SK-N-SH treated with all-trans-retinoic acid at 6 μM for 48 hours (cell line): ENCODE measurements around the gene SIL1.

Experiments used
- ARNTL ChIP-seq: fragments of 450-650 bp; formaldehyde crosslinking; IDR thresholded peaks from 2 replicates; pipeline ENCODE4 v1.5.0; 2020; ENCODE audit warnings: low read depth, mild to moderate bottlenecking, moderate library complexity, borderline replicate concordance
- BACH2 ChIP-seq: fragments of 250-450 bp; sonication (Bioruptor Pico); IDR thresholded peaks from 2 replicates; pipeline ENCODE4 v1.9.0; 2021; ENCODE audit warnings: mild to moderate bottlenecking, borderline replicate concordance
- GLIS3 ChIP-seq: fragments of 250-450 bp; sonication (Bioruptor Pico); IDR thresholded peaks from 2 replicates; pipeline ENCODE4 v1.5.0; 2020; ENCODE audit warnings: mild to moderate bottlenecking, moderate library complexity
- PATZ1 ChIP-seq: fragments of 250-450 bp; sonication (Bioruptor Pico); IDR thresholded peaks from 2 replicates; pipeline ENCODE4 v1.8.0; 2020; ENCODE audit warnings: mild to moderate bottlenecking, moderate library complexity, borderline replicate concordance
- PPARA ChIP-seq: fragments of 250-450 bp; sonication (Bioruptor Pico); IDR thresholded peaks from 2 replicates; pipeline ENCODE4 v1.5.0; 2020; ENCODE audit warnings: mild to moderate bottlenecking, borderline replicate concordance
- RARB ChIP-seq: fragments of 250-450 bp; sonication (Bioruptor Pico); IDR thresholded peaks from 2 replicates; pipeline ENCODE4 v1.8.0; 2021; ENCODE audit warnings: mild to moderate bottlenecking, moderate library complexity
- TOX ChIP-seq: fragments of 250-450 bp; sonication (Bioruptor Pico); IDR thresholded peaks from 2 replicates; pipeline ENCODE4 v1.8.0; 2021; ENCODE audit warnings: mild to moderate bottlenecking, moderate library complexity, borderline replicate concordance
- ZFP3 ChIP-seq: fragments of 250-450 bp; sonication (Bioruptor Pico); IDR thresholded peaks from 2 replicates; pipeline ENCODE4 v1.5.0; 2020; ENCODE audit warnings: mild to moderate bottlenecking, moderate library complexity
- ZFP30 ChIP-seq: fragments of 450-650 bp; formaldehyde crosslinking; IDR thresholded peaks from 2 replicates; pipeline ENCODE4 v1.5.0; 2022; ENCODE audit warnings: mild to moderate bottlenecking, moderate library complexity
- ZNF8 ChIP-seq: fragments of 450-650 bp; formaldehyde crosslinking; IDR thresholded peaks from 2 replicates; pipeline ENCODE4 v1.5.0; 2020; ENCODE audit warnings: mild to moderate bottlenecking, moderate library complexity
- TF ChIP-seq, protein P1 (sequence below): fragments of 250-450 bp; sonication (Bioruptor Pico); IDR thresholded peaks from 2 replicates; pipeline ENCODE4 v1.5.1; 2021; ENCODE audit warnings: mild to moderate bottlenecking, moderate library complexity
- TF ChIP-seq, protein P2 (sequence below): fragments of 250-450 bp; sonication (Bioruptor Pico); IDR thresholded peaks from 2 replicates; pipeline ENCODE4 v1.5.0; 2020; ENCODE audit warnings: mild to moderate bottlenecking, moderate library complexity

- TF ChIP-seq BACH2 (CRISPR knock-in tag) (no peak), ZNF8 (CRISPR knock-in tag) (no peak), PPARA (CRISPR knock-in tag) (no peak), ZFP30 (CRISPR knock-in tag) (no peak), PATZ1 (CRISPR knock-in tag) (no peak), ZFP3 (no peak), TOX (CRISPR knock-in tag) (no peak), GLIS3 (no peak), ARNTL (no peak), RARB (no peak)
- TF ChIP-seq, protein P1, sequence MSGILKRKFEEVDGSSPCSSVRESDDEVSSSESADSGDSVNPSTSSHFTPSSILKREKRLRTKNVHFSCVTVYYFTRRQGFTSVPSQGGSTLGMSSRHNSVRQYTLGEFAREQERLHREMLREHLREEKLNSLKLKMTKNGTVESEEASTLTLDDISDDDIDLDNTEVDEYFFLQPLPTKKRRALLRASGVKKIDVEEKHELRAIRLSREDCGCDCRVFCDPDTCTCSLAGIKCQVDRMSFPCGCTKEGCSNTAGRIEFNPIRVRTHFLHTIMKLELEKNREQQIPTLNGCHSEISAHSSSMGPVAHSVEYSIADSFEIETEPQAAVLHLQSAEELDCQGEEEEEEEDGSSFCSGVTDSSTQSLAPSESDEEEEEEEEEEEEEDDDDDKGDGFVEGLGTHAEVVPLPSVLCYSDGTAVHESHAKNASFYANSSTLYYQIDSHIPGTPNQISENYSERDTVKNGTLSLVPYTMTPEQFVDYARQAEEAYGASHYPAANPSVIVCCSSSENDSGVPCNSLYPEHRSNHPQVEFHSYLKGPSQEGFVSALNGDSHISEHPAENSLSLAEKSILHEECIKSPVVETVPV (CRISPR knock-in tag) = no peak
- TF ChIP-seq, protein P2, sequence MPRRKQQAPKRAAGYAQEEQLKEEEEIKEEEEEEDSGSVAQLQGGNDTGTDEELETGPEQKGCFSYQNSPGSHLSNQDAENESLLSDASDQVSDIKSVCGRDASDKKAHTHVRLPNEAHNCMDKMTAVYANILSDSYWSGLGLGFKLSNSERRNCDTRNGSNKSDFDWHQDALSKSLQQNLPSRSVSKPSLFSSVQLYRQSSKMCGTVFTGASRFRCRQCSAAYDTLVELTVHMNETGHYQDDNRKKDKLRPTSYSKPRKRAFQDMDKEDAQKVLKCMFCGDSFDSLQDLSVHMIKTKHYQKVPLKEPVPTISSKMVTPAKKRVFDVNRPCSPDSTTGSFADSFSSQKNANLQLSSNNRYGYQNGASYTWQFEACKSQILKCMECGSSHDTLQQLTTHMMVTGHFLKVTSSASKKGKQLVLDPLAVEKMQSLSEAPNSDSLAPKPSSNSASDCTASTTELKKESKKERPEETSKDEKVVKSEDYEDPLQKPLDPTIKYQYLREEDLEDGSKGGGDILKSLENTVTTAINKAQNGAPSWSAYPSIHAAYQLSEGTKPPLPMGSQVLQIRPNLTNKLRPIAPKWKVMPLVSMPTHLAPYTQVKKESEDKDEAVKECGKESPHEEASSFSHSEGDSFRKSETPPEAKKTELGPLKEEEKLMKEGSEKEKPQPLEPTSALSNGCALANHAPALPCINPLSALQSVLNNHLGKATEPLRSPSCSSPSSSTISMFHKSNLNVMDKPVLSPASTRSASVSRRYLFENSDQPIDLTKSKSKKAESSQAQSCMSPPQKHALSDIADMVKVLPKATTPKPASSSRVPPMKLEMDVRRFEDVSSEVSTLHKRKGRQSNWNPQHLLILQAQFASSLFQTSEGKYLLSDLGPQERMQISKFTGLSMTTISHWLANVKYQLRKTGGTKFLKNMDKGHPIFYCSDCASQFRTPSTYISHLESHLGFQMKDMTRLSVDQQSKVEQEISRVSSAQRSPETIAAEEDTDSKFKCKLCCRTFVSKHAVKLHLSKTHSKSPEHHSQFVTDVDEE = no peak
Observed at GRCh38 chr5:138910546-138911185, 287.5 kb downstream of the SIL1 start.
